ENCODE results near the gene DTHD1.

The DTHD1 gene

DNA sequence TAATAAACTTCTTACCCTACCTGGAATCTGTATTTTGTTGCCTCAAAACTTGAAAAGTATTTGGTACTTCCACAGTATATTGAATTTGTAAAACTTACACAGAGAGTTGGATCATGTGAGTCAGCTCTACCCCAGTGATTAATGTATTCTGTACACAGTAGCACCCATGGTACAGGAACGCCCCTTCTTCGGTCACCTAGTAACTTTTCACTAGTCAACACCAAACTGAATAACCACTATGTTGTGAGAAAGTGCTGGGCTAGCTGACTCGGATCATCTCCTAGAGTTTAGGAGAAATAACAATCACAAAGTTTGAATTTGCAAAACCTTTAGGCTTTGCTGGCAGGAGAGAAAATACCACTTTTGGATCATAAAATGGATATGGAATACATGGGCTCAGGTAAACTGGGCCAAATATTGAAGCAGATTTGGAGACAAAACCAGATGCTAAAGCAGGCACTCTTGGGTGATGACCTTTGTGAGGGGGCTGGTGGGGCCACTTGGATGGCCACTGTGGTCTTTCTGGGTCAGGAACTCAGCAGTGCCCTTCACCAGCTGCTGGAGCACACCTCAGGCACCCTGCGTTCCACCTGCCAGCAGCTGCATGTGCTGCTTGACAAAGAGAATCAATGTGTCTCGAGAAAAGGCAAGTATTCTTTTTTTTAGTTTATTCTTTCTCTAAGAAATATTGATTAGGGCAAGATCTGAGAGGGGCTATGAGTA is at the start of gene DTHD1:
Gene DTHD1, plus strand, starts transcription at position 233 of the 723 bp plus-strand sequence. Its CDS starts 143 bp downstream, at position 376.
- no peak for DNase-seq (ENCODE audit: low read depth)
- TF ChIP-seq, protein P1, sequence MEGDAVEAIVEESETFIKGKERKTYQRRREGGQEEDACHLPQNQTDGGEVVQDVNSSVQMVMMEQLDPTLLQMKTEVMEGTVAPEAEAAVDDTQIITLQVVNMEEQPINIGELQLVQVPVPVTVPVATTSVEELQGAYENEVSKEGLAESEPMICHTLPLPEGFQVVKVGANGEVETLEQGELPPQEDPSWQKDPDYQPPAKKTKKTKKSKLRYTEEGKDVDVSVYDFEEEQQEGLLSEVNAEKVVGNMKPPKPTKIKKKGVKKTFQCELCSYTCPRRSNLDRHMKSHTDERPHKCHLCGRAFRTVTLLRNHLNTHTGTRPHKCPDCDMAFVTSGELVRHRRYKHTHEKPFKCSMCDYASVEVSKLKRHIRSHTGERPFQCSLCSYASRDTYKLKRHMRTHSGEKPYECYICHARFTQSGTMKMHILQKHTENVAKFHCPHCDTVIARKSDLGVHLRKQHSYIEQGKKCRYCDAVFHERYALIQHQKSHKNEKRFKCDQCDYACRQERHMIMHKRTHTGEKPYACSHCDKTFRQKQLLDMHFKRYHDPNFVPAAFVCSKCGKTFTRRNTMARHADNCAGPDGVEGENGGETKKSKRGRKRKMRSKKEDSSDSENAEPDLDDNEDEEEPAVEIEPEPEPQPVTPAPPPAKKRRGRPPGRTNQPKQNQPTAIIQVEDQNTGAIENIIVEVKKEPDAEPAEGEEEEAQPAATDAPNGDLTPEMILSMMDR (conservative IDR thresholded peaks at IDR 0.05; ENCODE audit: low read length): no peak
- no peak within 1 kb of the TSS for H3K4me3 ChIP-seq (ENCODE audit: low read length)

DNA sequence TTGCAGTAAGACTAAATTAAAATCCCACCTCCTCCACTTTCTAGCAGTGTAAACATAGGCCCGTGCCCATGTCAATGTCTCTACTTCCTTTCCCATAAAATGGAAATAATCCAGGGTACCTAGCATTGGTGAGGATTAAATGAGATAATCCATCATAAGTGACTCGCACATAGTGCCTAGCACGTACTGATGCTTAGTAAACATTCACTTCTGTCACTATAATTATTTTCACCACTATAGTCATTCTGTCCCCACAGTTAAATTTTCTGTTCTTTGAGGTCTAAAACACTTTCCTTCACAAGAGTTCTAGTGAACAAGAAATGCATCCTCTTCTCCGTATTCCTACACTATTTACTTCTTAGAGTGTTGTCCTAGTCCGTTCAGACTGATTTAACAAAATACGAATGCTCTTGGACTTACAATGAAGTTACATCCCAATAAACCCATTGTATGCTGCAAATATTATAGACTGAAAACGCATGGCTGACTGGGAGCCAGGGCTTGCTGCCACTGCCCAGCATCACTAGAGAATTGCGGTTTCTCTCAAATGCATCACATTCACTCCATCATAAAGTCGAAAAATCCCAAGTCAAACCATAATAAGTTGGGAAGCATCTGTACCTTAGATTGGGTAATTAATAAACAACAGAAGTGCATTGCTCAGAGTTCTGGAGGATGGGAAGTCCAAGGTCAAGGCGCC is 47.7 kb upstream of the DTHD1 start:
- TF ChIP-seq, protein P1 (conservative IDR thresholded peaks at IDR 0.05; ENCODE audit: low read length): no peak
- H3K4me3 ChIP-seq (ENCODE audit: low read length): no peak overlapping the region
- DNase-seq (ENCODE audit: low read depth): no peak

DNA sequence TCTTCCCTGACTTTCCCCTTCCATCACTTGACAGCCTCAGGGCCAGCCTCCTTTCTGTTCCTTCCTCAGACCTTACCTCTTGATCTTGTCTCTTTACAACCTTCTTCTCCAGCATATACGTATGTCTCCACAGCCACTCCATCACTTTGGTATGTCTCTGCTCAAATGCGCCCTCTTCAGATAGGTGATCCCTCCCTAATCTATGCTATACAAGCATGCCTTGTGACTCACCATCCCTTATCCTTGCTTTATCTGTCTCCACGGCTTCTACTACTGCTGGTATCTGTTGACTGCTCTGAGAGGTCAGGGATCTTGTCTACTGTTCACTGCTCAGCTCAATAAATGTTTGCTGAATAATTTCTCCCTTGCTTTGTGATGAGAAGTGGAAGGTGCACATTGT is 46.1 kb upstream of the DTHD1 start:
- no peak for DNase-seq (ENCODE audit: low read depth)

DNA sequence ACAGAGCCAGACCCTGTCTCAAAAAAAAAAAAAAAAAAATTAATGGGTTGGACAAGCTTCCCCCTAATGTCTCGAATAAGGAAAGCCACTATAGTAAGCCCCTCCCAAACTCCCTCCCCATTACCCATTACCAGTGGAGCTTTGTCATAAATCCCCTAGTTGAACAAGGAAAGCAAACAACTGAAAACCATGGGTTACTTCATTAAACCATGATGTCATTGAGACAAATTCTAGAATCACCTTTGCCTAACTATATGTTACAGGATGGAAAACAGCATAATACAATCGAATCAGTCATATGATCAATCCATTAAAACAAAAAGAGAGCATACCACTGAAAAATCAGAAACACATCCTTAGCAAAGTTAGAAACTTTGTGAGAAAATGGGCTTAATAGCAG is 45.3 kb upstream of the DTHD1 start:
- TF ChIP-seq, protein P1 (conservative IDR thresholded peaks at IDR 0.05; ENCODE audit: low read length): no peak
- DNase-seq (ENCODE audit: low read depth): no peak
- H3K4me3 ChIP-seq (ENCODE audit: low read length): no peak overlapping the region

More for the DNA sequence above, 46.1 kb upstream of the DTHD1 start:
- H3K4me3 ChIP-seq (ENCODE audit: low read length): no peak overlapping the region
- TF ChIP-seq, protein P1 (conservative IDR thresholded peaks at IDR 0.05; ENCODE audit: low read length): no peak

DNA sequence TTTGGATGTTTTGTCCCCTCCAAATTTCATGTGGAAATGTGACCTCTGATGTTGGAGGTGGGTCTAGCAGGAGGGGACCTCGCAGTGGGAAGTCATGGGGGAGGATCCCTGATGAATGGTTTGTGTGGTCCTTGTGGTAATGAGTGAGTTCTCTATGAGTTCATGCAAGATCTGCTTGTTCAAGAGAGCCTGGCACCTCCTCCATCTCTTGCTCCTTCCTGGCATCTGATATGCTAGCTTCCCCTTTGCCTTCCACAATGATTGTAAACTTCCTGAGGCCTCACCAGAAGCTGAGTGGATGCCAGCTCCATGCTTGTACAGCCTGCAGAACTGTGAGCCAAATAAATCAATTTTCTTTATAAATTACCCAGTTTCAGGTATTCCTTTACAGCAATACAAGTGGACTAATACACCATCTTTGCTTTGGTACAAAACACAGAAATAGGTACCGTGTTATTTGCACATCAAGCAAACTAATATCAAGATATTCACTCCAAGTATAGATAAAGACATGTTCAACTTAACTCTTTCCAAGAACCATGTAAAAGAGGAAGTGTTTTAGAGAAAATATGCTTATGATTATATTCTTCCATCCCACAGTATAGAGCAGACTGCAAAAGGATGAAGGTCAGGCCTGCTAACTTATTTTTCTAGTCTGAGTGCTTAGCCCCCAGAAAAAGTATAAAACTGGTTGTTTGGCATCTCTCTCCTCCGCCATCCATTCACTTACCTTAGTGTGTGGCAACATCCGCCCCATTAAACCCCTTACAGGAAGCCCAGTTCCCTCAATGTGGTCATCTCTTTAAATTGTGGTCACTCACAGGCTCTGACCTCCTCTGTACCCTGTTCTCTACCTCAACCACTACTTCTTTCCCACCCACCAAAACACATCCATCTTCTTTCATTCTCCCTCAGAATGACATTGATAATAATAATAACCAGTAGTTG is 43.8 kb upstream of the DTHD1 start:
- no peak for DNase-seq (ENCODE audit: low read depth)
- no peak overlapping the region for H3K4me3 ChIP-seq (ENCODE audit: low read length)

DNA sequence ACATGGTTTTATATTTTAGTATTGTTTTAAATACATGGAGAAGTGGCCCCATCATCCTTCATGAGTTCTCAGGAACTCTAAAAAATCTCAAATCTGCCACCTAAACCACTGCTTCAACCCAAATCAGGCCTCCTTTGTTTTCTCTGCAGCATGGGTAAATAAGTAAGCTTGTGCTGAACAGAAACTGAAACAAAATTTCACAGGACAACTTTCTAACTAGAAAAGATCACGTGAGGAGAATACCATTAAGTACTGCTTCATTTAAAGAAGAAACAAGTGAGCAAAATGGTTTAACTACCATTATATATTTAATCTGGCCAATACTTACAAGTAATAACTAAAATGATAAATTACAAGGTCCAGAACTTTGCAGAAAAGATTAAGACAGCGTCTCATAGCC is 39.6 kb upstream of the DTHD1 start:
- DNase-seq (ENCODE audit: low read depth): no peak
- no peak overlapping the region for H3K4me3 ChIP-seq (ENCODE audit: low read length)
- TF ChIP-seq, protein P1 (conservative IDR thresholded peaks at IDR 0.05; ENCODE audit: low read length): no peak

More for the DNA sequence above, 43.8 kb upstream of the DTHD1 start:
- TF ChIP-seq, protein P1 (conservative IDR thresholded peaks at IDR 0.05; ENCODE audit: low read length): no peak

Data from AG10803 (cell line).